D721Med (cell line): ENCODE results near the gene GRP.
"Not testable (repeated sequence)": the region's sequence is repeated elsewhere in the genome, so short reads cannot be mapped to it uniquely, and the experiment has no call there.

Experiments used
- DNase-seq: peaks from one replicate; pipeline ENCODE4 v3.0.0; 2011; ENCODE audit warnings: low spot score; ENCODE audit not compliant: insufficient read length
- FAIRE-seq: peaks from 2 replicates; lab custom pipeline; 2011; peaks lifted over from hg19 to GRCh38; lab: Jason Lieb, UNC
- TF ChIP-seq, protein P1 (sequence below): IDR thresholded peaks from 2 replicates; pipeline ENCODE4 v1.5.1; 2012; ENCODE audit warnings: mild to moderate bottlenecking, control low read depth; ENCODE audit not compliant: insufficient read depth; ENCODE audit errors: missing control alignments

Gene GRP

DNA sequence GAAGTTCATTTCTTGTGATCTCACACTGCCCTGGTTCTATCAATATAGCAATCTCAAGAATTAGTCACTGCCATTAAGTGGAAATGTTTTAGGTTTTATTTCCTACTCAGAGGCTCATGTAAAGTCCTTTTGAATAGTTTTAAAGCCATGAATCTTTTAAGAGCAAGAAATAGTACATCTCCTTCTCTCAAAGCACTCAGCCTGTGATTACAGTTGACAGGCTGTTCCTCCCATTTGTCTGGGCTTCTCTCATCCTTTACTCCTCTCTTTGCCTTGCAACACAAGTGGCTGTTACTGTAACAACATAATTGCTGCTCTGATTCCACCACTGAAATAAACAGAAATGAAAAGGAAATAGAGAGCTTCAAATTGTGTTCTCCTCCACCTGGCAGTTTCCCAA is 18.4 kb downstream of the GRP start:
- no peak for DNase-seq
- no peak for FAIRE-seq
- TF ChIP-seq, protein P1, sequence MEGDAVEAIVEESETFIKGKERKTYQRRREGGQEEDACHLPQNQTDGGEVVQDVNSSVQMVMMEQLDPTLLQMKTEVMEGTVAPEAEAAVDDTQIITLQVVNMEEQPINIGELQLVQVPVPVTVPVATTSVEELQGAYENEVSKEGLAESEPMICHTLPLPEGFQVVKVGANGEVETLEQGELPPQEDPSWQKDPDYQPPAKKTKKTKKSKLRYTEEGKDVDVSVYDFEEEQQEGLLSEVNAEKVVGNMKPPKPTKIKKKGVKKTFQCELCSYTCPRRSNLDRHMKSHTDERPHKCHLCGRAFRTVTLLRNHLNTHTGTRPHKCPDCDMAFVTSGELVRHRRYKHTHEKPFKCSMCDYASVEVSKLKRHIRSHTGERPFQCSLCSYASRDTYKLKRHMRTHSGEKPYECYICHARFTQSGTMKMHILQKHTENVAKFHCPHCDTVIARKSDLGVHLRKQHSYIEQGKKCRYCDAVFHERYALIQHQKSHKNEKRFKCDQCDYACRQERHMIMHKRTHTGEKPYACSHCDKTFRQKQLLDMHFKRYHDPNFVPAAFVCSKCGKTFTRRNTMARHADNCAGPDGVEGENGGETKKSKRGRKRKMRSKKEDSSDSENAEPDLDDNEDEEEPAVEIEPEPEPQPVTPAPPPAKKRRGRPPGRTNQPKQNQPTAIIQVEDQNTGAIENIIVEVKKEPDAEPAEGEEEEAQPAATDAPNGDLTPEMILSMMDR, result no peak

DNA sequence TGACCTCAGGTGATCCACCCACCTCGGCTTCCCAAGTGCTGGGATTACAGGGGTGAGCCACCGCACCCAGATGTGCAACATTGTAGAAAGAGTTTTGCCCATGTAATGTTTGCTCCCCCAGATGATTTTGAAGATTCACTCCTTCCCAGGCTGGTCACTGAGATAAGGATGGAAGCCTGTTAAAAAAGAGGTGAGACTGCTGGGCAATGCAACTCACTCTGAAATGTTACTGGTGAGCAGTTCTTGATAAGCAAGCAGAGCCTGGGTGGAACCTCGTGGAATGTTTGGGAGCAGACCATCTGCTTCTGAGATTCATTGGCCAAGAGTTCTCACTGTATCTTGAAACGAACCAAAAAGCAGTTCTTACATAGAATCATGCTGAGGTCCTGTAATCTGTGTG is 19.7 kb downstream of the GRP start:
- no peak for FAIRE-seq
- no peak for DNase-seq
- TF ChIP-seq, protein P1, result no peak

DNA sequence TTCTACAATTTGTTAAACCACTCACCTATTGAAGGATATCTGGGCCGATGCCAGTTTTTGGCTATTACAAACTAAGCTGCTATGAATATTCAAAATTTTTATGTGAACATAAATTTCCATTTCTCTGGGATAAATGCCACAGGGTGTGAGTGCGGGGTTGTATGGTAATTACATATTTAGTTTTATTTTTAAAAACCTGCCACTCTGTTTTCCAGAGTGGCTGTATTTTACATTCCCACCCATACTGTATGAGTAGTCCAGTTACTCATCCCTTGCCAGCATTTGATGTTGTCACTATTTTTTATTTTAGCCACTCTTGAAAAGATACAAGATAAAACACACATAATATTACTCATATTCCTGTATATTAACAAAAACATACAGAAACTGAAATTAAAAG is 22.9 kb downstream of the GRP start:
- no peak for DNase-seq
- TF ChIP-seq, protein P1, result no peak
- no peak for FAIRE-seq

DNA sequence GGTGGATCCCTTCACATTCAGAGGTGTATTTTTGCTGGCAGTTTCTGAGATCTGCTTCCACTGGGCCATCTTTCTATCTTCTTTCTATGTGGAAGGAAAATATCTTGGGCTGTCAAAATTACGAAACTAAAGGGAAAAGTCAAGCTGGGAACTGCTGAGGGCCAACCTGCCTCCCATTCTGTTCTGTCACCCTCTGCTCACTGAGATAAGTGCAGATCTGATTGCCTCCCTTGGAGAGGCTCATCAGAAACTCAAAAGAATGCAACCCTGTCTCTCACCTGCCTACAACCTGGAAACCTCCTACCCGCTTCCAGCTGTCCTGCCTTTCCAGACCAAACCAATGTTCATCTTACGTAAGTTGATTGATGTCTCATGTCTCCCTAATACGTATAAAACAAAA is 26.8 kb downstream of the GRP start:
- FAIRE-seq (no peak), DNase-seq (no peak)
- TF ChIP-seq, protein P1, result no peak

DNA sequence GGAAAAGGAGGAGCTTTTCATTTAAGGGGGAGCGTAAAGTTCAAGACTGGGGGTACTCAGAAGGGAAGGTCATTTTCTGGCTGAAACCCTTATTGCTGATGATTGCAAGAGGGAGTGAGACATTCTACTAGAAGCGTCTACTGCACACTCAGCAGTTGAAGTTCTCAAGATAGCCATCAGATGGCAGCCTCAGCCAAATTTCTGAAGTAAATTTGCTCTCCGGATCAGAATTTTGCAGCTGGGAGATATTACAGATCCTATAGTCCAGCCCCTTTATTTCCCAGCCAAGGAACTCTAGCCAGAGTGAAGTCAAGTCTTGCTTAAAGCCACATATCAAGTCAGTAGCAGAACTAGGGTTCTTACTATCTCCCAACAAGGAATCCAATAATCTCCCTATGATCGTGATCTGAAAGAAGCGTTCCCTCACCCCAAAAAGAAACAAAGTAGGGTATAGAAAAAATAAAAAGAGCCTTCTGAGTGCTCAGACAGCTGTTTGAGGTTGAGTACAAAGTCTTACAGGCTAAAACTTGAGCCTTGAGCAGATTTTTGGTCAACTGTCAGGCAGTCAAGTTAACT is 29.3 kb downstream of the GRP start:
- FAIRE-seq, result peak; percentile 100
- peak; percentile 82 for DNase-seq
- TF ChIP-seq, protein P1, result peak; percentile 73

DNA sequence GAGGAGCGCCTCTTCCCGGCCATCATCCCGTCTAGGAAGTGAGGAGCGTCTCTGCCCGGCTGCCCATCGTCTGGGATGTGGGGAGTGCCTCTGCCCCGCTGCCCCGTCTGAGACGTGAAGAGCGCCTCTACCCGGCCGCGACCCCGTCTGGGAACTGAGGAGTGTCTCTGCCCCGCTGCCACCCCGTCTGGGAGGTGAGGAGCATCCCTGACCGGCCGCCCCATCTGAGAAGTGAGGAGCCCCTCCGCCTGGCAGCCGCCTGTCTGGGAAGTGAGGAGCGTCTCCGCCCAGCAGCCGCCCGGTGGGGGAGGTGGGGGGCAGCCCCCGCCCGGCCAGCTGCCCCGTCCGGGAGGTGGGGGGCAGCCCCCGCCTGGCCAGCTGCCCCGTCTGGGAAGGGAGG is 35.5 kb downstream of the GRP start:
- not testable (repeated sequence) for DNase-seq, FAIRE-seq

DNA sequence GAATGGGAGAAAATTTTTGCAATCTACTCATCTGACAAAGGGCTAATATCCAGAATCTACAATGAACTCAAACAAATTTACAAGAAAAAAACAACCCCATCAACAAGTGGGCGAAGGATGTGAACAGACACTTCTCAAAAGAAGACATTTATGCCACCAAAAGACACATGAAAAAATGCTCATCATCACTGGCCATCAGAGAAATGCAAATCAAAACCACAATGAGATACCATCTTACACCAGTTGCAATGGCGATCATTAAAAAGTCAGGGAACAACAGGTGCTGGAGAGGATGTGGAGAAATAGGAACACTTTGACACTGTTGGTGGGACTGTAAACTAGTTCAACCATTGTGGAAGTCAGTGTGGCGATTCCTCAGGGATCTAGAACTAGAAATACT is 41.9 kb downstream of the GRP start:
- DNase-seq, FAIRE-seq: not testable (repeated sequence)

DNA sequence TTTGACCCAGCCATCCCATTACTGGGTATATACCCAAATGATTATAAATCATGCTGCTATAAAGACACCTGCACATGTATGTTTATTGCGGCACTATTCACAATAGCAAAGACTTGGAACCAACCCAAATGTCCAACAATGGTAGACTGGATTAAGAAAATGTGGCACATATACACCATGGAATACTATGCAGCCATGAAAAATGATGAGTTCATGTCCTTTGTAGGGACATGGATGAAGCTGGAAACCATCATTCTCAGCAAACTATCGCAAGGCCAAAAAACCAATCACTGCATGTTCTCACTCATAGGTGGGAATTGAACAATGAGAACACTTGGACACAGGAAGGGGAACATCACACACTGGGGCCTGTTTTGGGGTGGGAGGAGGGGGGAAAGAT is 42.3 kb downstream of the GRP start:
- not testable (repeated sequence) for FAIRE-seq, DNase-seq

DNA sequence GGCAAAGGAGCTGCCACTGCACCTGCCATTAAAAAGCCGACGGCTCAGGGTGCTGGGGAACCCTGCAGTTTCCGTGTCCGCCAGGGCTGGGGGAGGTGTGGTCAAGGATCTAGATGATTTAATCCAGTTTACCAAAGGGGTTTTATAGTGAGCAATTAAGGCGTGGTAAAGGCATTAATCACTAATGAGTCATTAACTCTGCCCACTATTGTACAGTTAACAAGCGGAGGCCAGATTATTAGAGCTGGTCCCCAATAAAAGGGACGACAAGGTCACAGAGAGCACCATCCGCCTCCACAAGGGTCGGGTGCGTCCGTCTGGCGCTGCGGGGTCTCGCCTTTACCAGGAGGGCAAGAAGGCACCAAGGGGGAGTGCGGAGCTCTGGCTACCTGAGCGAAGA is 43.7 kb downstream of the GRP start:
- DNase-seq (no peak), FAIRE-seq (peak; percentile 88)
- TF ChIP-seq, protein P1, result no peak
